ENCODE measurements around the gene SLC2A8.

The SLC2A8 gene

DNA sequence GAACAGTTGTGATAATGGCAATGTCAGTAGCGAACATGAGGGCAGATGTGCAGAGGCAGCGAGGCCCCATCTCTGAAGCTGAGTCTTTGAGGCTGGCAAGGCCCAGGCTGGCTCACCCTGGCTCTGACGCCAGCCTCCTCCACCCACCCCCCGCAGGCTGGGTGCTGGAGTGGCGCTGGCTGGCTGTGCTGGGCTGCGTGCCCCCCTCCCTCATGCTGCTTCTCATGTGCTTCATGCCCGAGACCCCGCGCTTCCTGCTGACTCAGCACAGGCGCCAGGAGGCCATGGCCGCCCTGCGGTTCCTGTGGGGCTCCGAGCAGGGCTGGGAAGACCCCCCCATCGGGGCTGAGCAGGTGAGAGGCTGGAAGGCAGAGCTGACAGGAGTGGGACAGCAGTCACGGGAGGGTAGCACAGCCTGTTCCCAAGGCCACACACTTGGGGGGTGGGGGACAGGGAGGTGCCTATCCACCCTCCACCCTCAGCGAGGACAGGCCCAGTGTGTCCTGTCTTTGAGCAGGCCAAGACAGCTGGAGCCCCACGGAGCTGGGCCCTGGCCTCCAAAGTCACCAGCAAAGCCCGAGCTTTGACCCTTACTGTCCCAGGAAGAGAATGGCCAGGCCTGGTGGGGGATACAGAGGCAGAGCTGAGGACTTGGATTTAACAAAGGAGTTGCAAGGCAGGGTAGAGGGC, 5.6 kb downstream of the SLC2A8 start:
- Histone ChIP-seq H2BK5ac (ENCODE audit: low read length) (no peak overlapping the region), H3K56ac (ENCODE audit: low read length) (no peak overlapping the region), H3K4me2 (ENCODE audit: low read length) (no peak overlapping the region), H2AK5ac (ENCODE audit: low read length) (no peak overlapping the region), H2BK15ac (replicated peaks; ENCODE audit: low read depth) (no peak overlapping the region), H3K4ac (ENCODE audit: low read depth, low read length) (no peak overlapping the region), H3K23ac (ENCODE audit: low read length) (no peak overlapping the region), H3K79me1 (ENCODE audit: low read length) (peaks cover 5% of the 10 kb centered on the region), H2BK120ac (ENCODE audit: low read depth, low read length) (no peak overlapping the region), H4K8ac (ENCODE audit: low read depth, low read length) (no peak overlapping the region), H3K27ac (ENCODE audit: low read depth, low read length) (no peak overlapping the region), H4K5ac (ENCODE audit: low read length) (no peak overlapping the region), H3K79me2 (ENCODE audit: control insufficient read depth, insufficient read depth, low read length) (peaks cover 2% of the 10 kb centered on the region), H3K4me3 (ENCODE audit: low read length) (no peak overlapping the region), H3K18ac (ENCODE audit: low read length) (no peak overlapping the region), H3K36me3 (ENCODE audit: control insufficient read depth, insufficient read depth, low read length) (peaks cover 1% of the 10 kb centered on the region), H3K4me1 (ENCODE audit: control insufficient read depth, low read depth, low read length) (no peaks in the 10 kb centered on the region), H3K27me3 (ENCODE audit: insufficient read depth, low read length, poor library complexity) (no peaks in the 10 kb centered on the region), H3K9ac (ENCODE audit: low read length) (no peak overlapping the region)
- WGBS (ENCODE audit: extremely low coverage, insufficient coverage, low lambda C conversion rate): no CpG with 5 or more reads among the region's 18 CpGs
- no peak for DNase-seq

DNA sequence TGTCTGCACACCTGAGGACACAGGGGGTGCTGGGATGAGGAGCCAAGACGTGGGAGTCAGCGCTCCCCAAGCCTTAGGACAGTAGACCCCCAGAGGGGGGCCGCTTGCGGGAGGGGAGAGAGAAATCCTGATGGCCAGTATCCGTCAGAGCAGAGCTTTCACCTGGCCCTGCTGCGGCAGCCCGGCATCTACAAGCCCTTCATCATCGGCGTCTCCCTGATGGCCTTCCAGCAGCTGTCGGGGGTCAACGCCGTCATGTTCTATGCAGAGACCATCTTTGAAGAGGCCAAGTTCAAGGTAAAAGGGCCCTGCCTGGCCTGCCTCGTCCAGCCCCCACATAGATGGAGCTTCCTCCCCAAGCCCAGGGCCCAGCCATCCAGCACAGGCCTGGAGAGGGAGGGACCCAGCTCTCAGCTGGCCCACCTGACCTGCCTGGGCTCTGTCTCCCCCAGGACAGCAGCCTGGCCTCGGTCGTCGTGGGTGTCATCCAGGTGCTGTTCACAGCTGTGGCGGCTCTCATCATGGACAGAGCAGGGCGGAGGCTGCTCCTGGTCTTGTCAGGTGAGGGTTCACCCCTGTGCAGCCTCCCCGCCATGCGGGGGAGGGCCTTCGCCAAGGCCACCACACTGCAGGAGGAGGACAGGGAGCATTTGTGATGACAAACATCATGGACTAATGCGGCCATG, 6.7 kb downstream of the SLC2A8 start:
- H3K79me2 ChIP-seq (ENCODE audit: control insufficient read depth, insufficient read depth, low read length): peaks cover under 1% of the 10 kb centered on the region
- H2AK5ac ChIP-seq (ENCODE audit: low read length): no peak overlapping the region
- H2BK15ac ChIP-seq (replicated peaks; ENCODE audit: low read depth): no peak overlapping the region
- H3K79me1 ChIP-seq (ENCODE audit: low read length): peaks cover 2% of the 10 kb centered on the region
- H4K5ac ChIP-seq (ENCODE audit: low read length): no peak overlapping the region
- no peak overlapping the region for H4K8ac ChIP-seq (ENCODE audit: low read depth, low read length)
- no peak overlapping the region for H3K56ac ChIP-seq (ENCODE audit: low read length)
- WGBS (ENCODE audit: extremely low coverage, insufficient coverage, low lambda C conversion rate): no CpG with 5 or more reads among the region's 22 CpGs
- no peak overlapping the region for H3K27ac ChIP-seq (ENCODE audit: low read depth, low read length)
- H3K9ac ChIP-seq (ENCODE audit: low read length): no peak overlapping the region
- no peaks in the 10 kb centered on the region for H3K4me1 ChIP-seq (ENCODE audit: control insufficient read depth, low read depth, low read length)
- no peak overlapping the region for H3K23ac ChIP-seq (ENCODE audit: low read length)
- no peak overlapping the region for H2BK120ac ChIP-seq (ENCODE audit: low read depth, low read length)
- H3K36me3 ChIP-seq (ENCODE audit: control insufficient read depth, insufficient read depth, low read length): peaks cover 1% of the 10 kb centered on the region
- H3K4ac ChIP-seq (ENCODE audit: low read depth, low read length): no peak overlapping the region
- H3K4me3 ChIP-seq (ENCODE audit: low read length): no peak overlapping the region
- H2BK5ac ChIP-seq (ENCODE audit: low read length): no peak overlapping the region
- no peaks in the 10 kb centered on the region for H3K27me3 ChIP-seq (ENCODE audit: insufficient read depth, low read length, poor library complexity)
- H3K4me2 ChIP-seq (ENCODE audit: low read length): no peak overlapping the region
- H3K18ac ChIP-seq (ENCODE audit: low read length): no peak overlapping the region
- no peak for DNase-seq

DNA sequence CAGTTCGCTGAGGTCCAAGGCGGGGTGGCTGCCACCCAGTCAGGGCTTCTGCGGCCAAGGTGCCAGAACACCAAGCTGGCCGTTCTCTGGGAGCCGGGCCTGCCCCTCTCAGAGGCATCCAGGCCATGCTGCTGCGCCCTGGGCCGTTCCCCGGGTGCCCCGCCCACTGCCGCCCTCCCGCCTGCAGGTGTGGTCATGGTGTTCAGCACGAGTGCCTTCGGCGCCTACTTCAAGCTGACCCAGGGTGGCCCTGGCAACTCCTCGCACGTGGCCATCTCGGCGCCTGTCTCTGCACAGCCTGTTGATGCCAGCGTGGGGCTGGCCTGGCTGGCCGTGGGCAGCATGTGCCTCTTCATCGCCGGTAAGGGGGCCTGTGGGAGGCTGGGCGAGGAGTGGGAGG, 7.7 kb downstream of the SLC2A8 start:
- no peak overlapping the region for H2BK120ac ChIP-seq (ENCODE audit: low read depth, low read length)
- no peak overlapping the region for H3K9ac ChIP-seq (ENCODE audit: low read length)
- no peak overlapping the region for H3K4me3 ChIP-seq (ENCODE audit: low read length)
- no peak for DNase-seq
- H2BK5ac ChIP-seq (ENCODE audit: low read length): no peak overlapping the region
- no peak overlapping the region for H2AK5ac ChIP-seq (ENCODE audit: low read length)
- H3K56ac ChIP-seq (ENCODE audit: low read length): no peak overlapping the region
- no peak overlapping the region for H4K5ac ChIP-seq (ENCODE audit: low read length)
- no CpG with 5 or more reads among the region's 23 CpGs for WGBS (ENCODE audit: extremely low coverage, insufficient coverage, low lambda C conversion rate)
- no peak overlapping the region for H2BK15ac ChIP-seq (replicated peaks; ENCODE audit: low read depth)
- H3K36me3 ChIP-seq (ENCODE audit: control insufficient read depth, insufficient read depth, low read length): peaks cover 1% of the 10 kb centered on the region
- H3K23ac ChIP-seq (ENCODE audit: low read length): no peak overlapping the region
- no peak overlapping the region for H3K27ac ChIP-seq (ENCODE audit: low read depth, low read length)
- no peaks in the 10 kb centered on the region for H3K79me2 ChIP-seq (ENCODE audit: control insufficient read depth, insufficient read depth, low read length)
- H3K4me1 ChIP-seq (ENCODE audit: control insufficient read depth, low read depth, low read length): no peaks in the 10 kb centered on the region
- H3K79me1 ChIP-seq (ENCODE audit: low read length): no peaks in the 10 kb centered on the region
- no peaks in the 10 kb centered on the region for H3K27me3 ChIP-seq (ENCODE audit: insufficient read depth, low read length, poor library complexity)
- no peak overlapping the region for H4K8ac ChIP-seq (ENCODE audit: low read depth, low read length)
- no peak overlapping the region for H3K4ac ChIP-seq (ENCODE audit: low read depth, low read length)
- no peak overlapping the region for H3K18ac ChIP-seq (ENCODE audit: low read length)
- no peak overlapping the region for H3K4me2 ChIP-seq (ENCODE audit: low read length)

DNA sequence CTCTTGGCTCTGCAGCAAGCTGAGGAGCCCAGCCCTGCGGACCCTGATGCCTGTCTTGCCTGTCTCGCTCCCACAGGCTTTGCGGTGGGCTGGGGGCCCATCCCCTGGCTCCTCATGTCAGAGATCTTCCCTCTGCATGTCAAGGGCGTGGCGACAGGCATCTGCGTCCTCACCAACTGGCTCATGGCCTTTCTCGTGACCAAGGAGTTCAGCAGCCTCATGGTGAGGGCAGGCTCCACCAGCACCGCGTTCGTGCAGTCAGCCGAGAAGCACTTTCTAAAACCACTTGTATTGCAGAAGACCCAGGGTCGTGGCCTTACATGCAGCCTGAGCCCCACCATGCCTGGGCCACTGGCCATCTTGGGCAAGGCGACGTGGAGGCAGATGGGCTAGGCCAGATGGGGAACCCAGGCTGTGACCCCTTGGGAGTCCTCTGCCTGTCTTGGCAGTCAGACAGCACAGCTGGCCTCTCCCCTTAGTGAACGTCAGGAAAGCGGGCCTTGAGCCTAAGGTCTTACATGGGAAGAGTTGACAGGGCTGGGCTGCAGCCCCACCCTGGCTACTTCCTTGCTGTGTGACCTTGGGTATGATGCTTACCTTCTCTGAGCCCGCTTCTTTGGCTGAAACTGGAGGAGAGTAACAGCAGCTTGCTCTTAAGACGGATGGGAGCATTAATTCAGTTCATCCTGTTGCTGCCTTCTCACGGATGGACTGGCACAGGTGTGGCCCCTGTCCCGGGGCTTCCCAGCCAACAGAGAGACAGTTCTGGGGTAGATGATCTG, 8.6 kb downstream of the SLC2A8 start:
- no peak overlapping the region for H2BK5ac ChIP-seq (ENCODE audit: low read length)
- no peak overlapping the region for H3K18ac ChIP-seq (ENCODE audit: low read length)
- no peak overlapping the region for H3K9ac ChIP-seq (ENCODE audit: low read length)
- H3K4me1 ChIP-seq (ENCODE audit: control insufficient read depth, low read depth, low read length): no peaks in the 10 kb centered on the region
- no peak overlapping the region for H3K23ac ChIP-seq (ENCODE audit: low read length)
- no peak overlapping the region for H3K4ac ChIP-seq (ENCODE audit: low read depth, low read length)
- no CpG with 5 or more reads among the region's 20 CpGs for WGBS (ENCODE audit: extremely low coverage, insufficient coverage, low lambda C conversion rate)
- no peak overlapping the region for H4K8ac ChIP-seq (ENCODE audit: low read depth, low read length)
- H2BK120ac ChIP-seq (ENCODE audit: low read depth, low read length): no peak overlapping the region
- no peak overlapping the region for H3K4me3 ChIP-seq (ENCODE audit: low read length)
- no peak for DNase-seq
- peaks cover 1% of the 10 kb centered on the region for H3K36me3 ChIP-seq (ENCODE audit: control insufficient read depth, insufficient read depth, low read length)
- no peak overlapping the region for H3K4me2 ChIP-seq (ENCODE audit: low read length)
- H3K56ac ChIP-seq (ENCODE audit: low read length): no peak overlapping the region
- no peak overlapping the region for H2AK5ac ChIP-seq (ENCODE audit: low read length)
- H3K27me3 ChIP-seq (ENCODE audit: insufficient read depth, low read length, poor library complexity): no peaks in the 10 kb centered on the region
- no peaks in the 10 kb centered on the region for H3K79me2 ChIP-seq (ENCODE audit: control insufficient read depth, insufficient read depth, low read length)
- no peak overlapping the region for H4K5ac ChIP-seq (ENCODE audit: low read length)
- H2BK15ac ChIP-seq (replicated peaks; ENCODE audit: low read depth): no peak overlapping the region
- no peaks in the 10 kb centered on the region for H3K79me1 ChIP-seq (ENCODE audit: low read length)
- no peak overlapping the region for H3K27ac ChIP-seq (ENCODE audit: low read depth, low read length)

DNA sequence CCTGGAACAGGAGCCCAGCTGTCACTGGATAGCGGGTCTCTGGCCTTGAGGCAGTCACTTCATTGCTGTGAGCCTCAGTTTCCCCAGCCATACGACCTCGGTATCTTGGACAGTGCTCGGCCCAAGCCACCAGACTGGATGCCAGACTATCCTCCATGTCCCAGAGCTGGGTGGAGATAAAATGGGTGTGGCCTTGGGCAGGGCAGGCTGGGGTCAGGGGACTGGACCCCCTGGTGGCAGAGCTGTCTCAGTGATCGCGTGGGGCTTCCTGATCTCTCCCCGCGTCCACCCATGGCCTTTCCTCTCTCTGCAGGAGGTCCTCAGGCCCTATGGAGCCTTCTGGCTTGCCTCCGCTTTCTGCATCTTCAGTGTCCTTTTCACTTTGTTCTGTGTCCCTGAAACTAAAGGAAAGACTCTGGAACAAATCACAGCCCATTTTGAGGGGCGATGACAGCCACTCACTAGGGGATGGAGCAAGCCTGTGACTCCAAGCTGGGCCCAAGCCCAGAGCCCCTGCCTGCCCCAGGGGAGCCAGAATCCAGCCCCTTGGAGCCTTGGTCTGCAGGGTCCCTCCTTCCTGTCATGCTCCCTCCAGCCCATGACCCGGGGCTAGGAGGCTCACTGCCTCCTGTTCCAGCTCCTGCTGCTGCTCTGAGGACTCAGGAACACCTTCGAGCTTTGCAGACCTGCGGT, 10.0 kb downstream of the SLC2A8 start:
- H4K8ac ChIP-seq (ENCODE audit: low read depth, low read length): no peak overlapping the region
- no peak overlapping the region for H3K18ac ChIP-seq (ENCODE audit: low read length)
- no peaks in the 10 kb centered on the region for H3K79me1 ChIP-seq (ENCODE audit: low read length)
- no peaks in the 10 kb centered on the region for H3K79me2 ChIP-seq (ENCODE audit: control insufficient read depth, insufficient read depth, low read length)
- H2BK5ac ChIP-seq (ENCODE audit: low read length): no peak overlapping the region
- no peak overlapping the region for H2BK120ac ChIP-seq (ENCODE audit: low read depth, low read length)
- H3K27me3 ChIP-seq (ENCODE audit: insufficient read depth, low read length, poor library complexity): no peaks in the 10 kb centered on the region
- H3K4me1 ChIP-seq (ENCODE audit: control insufficient read depth, low read depth, low read length): no peaks in the 10 kb centered on the region
- H2AK5ac ChIP-seq (ENCODE audit: low read length): no peak overlapping the region
- no peak overlapping the region for H3K4me3 ChIP-seq (ENCODE audit: low read length)
- no peak for DNase-seq
- no peak overlapping the region for H3K27ac ChIP-seq (ENCODE audit: low read depth, low read length)
- no peak overlapping the region for H3K9ac ChIP-seq (ENCODE audit: low read length)
- H3K56ac ChIP-seq (ENCODE audit: low read length): no peak overlapping the region
- no peak overlapping the region for H2BK15ac ChIP-seq (replicated peaks; ENCODE audit: low read depth)
- H4K5ac ChIP-seq (ENCODE audit: low read length): no peak overlapping the region
- H3K4ac ChIP-seq (ENCODE audit: low read depth, low read length): no peak overlapping the region
- WGBS (ENCODE audit: extremely low coverage, insufficient coverage, low lambda C conversion rate): no CpG with 5 or more reads among the region's 13 CpGs
- H3K36me3 ChIP-seq (ENCODE audit: control insufficient read depth, insufficient read depth, low read length): peaks cover 1% of the 10 kb centered on the region
- no peak overlapping the region for H3K23ac ChIP-seq (ENCODE audit: low read length)
- no peak overlapping the region for H3K4me2 ChIP-seq (ENCODE audit: low read length)

Measured in mesendoderm (in vitro differentiated cells).